GM19372 (cell line): ENCODE data around the gene MEG3.
"Not testable (repeated sequence)": the region's sequence is repeated elsewhere in the genome, so short reads cannot be mapped to it uniquely, and the experiment has no call there.

ENCODE experiments used
- ATAC-seq: cut with Tn5 transposase; IDR thresholded peaks from one replicate; pipeline ENCODE4 v1.9.1; 2021; ENCODE audit warnings: mild to moderate bottlenecking, low read depth, moderate library complexity; ENCODE audit not compliant: unreplicated experiment

Gene MEG3

GRCh38 chr14:100813291-100813690, 12.6 kb upstream of the MEG3 start:
- ATAC-seq = no peak

GRCh38 chr14:100815478-100816285, 10.2 kb upstream of the MEG3 start:
- no peak for ATAC-seq

GRCh38 chr14:100816286-100816949, 9.5 kb upstream of the MEG3 start:
- ATAC-seq = no peak

DNA sequence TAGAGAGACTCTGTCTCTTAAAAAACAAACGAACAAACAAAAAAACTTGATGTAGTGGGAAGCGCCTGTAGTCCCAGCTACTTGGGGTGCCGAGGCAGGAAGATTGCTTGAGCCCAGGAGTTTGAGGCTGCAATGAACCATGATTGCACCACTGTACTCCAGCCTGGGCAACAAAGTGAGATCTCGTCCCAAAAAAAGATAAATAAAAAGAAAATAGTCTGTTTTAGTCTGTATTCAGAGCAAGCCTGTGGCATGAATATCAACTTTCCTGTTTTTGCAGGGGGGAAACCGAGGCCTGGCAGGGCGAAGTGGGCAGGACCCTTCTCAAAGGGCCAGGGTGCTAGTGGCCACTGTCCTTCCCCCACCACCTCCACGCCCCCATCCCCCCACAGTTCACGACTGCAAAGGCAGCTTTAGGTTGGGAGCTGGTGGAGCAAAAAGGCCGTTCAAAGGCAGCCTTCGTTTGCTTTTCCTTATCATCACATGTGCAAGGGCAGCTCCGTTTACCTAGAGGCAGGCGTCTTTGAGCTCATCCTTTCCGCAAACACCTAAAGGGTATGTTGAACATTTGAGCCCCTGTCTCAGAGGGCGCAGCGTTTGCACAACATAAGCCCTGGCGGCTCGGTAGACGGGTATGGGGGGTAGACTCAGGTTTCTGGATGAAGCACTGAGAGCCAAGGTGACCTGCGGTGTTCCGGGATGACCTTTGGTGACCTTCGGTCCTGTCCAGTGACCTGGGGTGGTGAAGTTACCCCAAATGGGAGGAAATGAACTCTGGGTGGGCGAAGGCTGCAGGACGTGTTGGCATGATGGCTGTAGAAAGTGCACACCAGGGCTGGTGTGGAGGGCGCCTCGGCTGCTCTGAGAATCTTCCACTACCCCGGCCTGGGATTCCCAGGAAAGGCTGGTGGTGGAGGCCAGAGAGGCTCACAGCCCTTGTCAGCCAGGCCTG, 8.7 kb upstream of the MEG3 start:
- no peak for ATAC-seq

DNA sequence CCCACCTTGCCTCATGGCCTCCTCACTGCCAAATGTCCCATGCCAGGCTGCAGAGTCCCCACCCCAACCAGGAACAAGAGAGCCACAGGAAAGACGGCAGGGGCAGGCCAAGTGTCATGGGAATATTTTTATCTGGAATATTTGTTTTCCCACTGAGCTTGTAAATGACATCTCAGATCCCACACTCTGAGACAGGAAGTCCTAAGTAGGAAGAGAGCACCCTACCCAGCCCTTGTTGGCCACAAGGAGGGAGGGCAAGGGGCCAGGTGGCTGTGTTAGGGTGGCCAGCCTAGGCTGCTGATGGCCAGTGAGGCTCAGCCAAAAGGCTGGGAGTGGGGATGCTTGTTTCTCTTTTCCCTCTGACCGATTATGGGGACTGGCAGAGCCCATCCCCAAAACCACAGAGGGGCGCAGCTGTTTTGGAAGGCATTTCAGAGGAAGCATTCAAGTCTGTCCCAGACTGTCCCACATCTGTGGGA, 7.7 kb upstream of the MEG3 start:
- no peak for ATAC-seq

DNA sequence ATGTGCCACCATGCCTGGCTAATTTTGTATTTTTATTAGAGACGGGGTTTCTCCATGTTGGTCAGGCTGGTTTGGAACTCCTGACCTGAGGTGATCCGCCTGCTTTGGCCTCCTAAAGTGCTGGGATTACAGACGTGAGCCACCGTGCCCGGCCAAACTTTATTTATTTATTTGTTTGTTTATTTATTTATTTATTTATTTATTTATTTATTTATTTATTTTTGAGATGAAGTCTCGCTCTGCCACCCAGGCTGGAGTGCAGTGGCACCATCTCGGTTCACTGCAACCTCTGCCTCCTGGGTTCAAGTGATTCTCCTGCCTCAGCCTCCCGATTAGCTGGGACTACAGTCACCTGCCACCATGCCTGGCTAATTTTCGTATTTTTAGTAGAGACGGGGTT, 7.0 kb upstream of the MEG3 start:
- ATAC-seq = not testable (repeated sequence)

DNA sequence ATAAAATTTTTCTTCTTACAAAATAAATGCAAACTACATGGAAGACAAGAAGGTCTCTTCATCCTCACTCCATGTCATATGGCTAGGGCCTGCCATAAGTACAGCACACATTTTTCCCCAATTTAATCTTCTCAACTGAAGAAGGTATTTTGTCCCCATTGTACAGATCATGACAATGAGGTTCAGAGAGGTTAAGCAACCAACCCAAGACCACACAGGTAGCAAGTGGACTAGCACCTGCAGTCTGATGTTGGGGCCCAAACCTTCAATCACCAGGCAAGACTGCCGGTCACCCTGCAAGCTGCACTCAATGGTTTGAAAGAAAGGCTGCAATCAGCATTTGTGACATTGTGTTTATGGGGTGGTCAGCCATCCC, 6.5 kb upstream of the MEG3 start:
- ATAC-seq = no peak

DNA sequence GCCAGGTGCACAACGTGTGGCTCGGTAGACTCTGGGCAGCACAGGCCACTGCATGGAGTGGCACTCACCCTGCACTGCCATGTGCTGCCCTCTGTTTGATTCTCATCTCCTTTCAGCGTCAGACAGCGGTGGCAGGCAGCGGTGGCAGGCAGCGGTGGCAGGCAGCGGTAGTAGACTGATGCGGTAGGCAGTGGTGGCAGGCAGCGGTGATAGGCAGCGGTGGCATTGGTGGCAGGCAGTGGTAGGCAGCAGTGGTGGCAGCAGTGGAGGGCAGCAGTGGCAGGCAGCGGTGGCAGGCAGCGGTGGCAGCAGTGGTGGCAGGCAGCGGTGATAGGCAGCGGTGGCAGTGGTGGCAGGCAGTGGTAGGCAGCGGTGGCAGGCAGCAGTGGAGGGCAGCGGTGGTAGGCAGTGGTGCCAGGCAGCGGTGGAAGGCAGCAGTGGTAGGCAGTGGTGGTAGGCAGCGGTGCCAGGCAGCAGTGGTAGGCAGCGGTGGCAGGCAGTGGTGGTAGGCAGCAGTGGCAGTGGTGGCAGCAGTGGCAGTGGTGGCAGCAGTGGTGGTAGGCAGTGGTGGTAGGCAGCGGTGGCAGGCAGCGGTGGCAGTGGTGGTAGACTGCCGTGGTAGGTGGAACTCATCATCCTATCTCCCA, 6.0 kb upstream of the MEG3 start:
- no peak for ATAC-seq

DNA sequence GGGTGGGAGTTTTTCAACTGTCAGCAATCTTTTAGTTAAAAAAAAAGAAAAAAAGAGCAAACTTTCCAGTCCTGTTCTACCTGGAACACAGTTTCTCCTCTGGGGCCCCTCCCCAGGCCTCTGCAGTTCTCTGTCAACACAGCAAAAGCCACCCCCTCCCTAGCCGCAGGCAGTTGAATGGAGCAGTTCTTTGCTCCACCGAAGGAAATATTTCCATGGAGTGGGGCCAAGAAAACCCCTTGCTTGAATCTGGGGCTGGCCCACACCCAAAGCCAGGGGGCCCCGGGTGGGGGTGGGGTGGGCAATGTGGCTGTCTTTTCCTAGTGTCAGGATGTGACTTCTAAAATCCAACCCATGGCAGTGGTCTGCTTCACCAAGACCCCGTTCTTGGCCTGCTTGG, 5.0 kb upstream of the MEG3 start:
- ATAC-seq = no peak

DNA sequence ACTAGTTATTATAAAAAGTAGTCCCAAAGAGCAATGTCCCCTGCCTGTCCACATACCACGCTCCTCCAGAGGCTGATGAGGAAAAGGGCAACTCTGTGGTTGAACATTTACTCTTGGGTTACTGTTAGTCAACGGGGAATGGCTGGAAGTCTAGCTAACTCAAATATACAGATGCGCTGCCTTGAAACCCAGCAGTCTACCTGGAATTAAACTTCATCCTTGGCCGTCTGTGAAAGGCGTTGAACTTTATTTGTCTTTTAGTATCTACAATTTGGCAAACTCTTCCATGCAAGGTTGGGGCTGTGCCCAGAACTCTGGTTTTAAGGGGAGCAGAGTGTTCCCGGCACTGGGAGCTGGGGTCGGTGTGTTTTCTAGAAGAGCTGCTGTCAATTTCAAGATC, 3.9 kb upstream of the MEG3 start:
- ATAC-seq = no peak

DNA sequence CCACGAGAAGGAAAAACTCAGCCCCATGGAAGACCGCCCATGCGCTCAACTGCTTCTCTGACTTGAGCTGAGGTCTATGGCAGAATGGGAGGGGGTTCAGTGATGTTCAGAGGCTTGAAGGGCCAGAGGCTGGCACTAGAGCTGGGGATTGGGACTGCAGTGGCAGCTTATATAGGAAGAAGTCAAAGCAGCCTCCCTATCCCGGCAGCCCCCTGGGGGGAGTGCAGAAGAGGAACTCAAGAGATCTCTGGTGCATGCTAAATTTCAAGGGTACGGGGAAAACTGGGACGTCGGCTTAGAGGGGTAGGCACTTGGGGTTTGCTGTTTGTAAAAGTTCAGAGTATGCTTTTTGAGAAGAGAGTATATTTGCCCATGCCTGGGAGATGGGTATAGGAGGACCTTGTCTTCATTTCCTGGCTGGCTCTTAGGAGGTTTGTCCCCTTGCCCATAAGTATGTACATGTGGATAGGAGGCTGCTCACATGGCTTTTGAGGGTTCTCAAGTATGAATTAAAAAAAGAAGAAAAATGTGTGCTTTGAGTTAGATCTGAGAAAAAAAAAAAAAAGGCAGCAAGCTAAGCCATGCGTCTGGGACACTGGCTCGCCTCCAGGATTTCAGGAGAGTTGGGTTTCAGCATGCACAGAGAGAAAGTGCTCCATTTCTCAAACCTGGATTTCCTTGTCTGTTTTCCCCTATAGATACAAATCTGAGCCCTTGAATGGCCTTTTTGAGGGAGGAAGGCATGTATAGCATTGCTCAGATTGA, 3.2 kb upstream of the MEG3 start:
- ATAC-seq = no peak

DNA sequence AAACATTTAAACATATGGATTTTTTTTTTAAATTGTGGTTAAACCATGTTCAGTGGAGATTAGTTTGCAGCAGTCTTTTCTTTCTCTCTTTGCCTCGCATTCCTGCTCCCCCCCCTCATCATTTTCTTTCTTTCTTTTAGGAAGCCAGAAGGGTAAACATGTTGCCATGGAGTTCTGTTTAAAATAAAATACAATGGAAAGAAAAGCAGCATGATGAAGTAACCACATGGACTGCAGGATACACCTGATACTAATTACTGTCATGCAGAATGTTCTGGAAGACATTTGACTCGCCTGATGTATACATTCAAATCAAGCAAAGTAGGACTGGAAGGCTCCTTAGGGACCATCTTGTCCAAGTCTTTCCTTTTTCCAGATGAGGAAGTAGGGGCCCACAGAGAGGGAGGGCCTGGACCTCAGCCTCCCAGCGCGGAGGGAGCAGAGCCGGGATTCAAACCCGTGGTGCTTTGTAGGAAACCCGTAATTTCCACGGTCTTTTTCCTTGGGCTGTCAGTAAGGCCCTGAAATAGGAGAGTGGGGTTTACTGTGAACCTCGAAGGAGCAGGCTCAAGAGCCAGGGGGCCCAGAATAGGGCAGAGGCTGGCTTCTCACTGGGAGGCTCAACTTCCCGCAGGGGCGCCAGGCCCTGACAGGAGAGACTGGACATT, 2.4 kb upstream of the MEG3 start:
- no peak for ATAC-seq

DNA sequence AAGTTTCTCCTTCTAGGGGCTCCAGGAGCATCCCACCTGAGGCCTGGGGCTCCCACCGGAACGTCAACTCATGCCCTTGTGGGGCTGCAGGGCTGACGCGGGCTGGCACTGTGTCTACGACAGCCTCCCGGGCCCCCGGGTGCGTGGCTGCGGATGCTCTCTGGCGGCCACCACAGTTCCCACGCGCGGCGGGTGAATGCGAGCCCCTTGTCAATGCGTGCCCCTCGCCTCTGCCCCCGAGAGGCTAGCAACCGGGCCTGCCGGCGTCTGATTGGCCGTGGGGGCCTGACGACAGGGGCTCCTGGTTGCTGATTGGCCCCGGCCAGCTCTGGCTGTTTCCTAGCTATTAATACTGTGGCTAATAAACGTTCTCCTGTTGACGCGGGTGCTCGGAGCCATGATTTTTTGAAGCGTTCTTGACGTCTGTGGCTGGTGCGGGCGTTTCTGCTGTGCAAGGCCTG, 1.8 kb upstream of the MEG3 start:
- no peak for ATAC-seq

DNA sequence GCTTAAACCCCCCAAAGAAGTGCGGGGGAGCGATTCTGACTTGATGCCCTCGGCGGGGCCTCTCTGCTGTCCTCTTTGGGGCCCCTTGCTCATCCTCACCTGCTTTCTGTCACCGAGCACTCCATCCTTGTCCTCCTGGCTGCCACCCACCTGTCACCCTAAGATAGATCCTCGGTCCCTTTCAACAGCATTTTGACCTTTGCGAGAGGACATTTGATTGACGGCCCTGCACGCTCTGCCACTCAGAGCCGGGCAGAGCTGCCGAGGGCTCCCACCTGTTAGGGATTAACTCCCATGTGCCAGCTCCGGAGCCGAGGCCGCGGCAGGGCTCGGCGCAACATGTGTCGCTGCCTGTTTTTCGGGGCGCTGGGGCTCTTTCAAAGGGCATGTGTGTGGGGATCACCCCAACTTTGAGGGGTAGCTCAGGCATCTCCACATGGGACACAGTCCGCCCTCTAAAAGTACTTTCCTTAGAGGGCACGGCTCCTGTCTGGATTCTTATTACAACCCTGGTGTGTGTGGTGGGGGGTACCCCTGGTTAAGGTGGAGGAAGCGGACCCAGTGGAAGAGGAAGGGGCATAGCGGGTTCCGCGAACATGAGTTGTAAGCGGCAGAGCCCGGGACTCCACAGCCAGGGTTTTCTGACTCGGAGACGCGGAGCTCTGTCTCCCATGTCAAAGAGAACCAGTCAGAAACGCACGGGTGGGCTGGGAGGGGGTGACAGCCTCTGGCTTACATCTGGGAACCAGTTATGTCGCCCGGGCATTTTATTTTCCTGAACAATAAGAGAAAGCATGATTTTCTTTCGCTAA, 811 bp upstream of the MEG3 start:
- no peak for ATAC-seq

DNA sequence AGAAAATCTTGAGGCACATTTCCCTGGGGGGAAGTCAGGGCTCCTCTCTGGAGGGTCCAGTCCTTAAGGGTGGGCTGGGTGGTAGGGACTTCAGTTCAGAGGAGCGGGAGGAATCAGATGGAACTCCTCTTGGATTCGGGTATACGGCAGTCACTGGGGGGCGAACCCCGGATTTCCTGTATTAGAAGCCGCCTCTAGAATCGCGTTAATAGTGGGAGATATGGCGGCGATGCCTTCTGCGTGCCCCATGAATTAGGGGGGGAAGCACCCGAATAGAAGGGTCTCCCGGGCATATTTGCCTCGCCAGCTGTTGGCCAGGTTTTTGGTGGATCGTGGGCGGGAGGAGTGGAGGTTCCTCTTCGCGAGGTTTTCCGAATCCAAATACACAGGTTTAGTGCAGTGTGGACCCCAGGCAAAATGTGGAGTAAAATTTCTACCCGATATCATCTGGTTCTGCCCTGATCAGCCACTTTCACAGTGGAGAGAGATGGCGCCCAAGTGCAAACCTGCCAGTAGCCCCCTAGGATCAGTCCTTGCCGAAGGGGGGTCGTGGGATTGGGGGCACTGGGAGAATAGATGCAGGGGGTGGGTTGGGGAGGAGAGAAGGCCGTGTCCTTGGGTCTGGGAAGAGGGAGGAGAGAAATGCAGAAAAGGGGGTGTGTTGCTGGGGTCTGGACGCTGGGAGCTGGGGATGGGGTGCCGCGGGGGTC, 628 bp downstream of the MEG3 start:
- ATAC-seq = no peak

DNA sequence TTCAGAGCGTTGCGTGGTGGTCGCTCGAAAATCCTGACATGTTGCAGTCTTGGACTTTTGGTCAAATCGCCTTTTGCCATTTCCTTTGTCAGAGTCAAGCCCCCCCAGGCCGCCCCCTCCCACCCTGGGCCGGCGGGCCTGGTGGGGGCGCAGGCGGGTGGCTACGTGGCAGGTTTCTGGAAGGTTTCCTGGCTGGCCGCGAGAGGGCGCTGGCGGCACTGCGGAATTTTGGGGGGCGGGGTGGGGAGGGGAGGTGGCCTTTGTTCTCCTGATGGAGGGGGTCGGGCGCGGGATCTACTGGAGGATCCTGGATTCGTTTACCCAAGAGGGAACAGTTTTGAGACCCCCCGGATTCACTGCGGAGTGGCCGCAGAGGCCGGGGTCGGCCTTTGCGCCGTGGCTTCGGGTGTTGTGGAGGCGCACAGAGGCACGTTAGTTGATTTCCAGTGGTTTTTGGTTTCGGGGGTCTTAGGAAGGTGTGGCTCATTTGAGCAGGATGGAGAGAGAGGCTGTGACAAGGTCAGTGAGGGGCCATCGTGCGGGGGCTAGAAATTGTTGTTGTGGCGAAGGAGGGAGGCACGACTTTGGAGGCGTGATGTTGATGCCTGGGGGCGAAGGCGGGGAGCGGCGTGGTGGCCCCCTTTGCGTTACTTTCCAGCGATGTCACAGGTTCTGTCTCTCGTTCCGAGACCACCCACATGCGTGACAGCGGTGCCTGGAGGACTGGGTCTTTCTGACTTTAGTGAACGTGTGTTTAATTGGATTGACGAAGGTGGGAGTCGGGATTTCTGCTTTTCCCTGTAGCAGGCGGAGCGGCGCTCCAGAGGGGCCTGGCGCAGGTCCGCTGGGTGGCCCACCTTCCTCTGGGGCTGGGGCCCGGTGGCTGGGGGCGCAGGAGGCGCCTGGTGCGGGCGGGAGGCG, 1.4 kb downstream of the MEG3 start:
- ATAC-seq = no peak
